PC-9 (cell line): ENCODE measurements around the gene RPTOR.

ENCODE experiments used
- EZH2 ChIP-seq: fragments of 200-600 bp; sonication (generic); IDR thresholded peaks from 2 replicates; pipeline ENCODE4 v1.8.0; 2017; ENCODE audit warnings: antibody characterized with exemption, low read depth
- TF ChIP-seq, protein P1 (sequence below): fragments of 200-600 bp; sonication (generic); conservative IDR thresholded peaks from 2 replicates; pipeline ENCODE4 v1.6.1; 2017; ENCODE audit warnings: mixed run types, antibody characterized with exemption, mild to moderate bottlenecking, moderate library complexity

DNA sequence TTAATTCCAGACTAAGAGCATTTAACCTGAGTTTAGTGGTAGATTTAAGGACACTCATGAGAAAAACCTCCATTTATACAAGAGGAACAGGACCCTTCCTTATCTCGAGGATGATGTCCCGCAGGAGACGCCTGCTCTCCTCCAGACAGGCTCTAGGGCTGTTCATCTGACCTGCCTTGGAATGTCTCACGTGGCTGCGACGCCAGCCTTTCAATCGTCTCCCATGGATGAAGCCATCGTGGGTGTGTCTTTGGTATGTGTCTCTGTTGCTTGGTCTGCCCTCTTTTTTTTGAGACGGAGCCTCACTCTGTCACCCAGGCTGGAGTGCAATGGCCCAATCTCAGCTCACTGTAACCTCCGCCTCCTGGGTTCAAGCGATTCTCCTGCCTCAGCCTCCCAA, 463.5 kb downstream of the RPTOR start:
- TF ChIP-seq, protein P1, sequence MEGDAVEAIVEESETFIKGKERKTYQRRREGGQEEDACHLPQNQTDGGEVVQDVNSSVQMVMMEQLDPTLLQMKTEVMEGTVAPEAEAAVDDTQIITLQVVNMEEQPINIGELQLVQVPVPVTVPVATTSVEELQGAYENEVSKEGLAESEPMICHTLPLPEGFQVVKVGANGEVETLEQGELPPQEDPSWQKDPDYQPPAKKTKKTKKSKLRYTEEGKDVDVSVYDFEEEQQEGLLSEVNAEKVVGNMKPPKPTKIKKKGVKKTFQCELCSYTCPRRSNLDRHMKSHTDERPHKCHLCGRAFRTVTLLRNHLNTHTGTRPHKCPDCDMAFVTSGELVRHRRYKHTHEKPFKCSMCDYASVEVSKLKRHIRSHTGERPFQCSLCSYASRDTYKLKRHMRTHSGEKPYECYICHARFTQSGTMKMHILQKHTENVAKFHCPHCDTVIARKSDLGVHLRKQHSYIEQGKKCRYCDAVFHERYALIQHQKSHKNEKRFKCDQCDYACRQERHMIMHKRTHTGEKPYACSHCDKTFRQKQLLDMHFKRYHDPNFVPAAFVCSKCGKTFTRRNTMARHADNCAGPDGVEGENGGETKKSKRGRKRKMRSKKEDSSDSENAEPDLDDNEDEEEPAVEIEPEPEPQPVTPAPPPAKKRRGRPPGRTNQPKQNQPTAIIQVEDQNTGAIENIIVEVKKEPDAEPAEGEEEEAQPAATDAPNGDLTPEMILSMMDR: no peak
- no peak for TF ChIP-seq EZH2
